ENCODE data around the gene FARP1. TPM values are rescaled to one million over a fixed set of nuclear protein-coding genes. Genes with fewer than 3 reads are reported as not detected.

FARP1 gene
- total RNA-seq, 1 donor from 2014 or later: 357 TPM

- H3K4me1 Mint-ChIP-seq (ENCODE audit: unreplicated experiment): peaks cover 79% of the 10 kb centered on the region
- H3K27me3 Mint-ChIP-seq (ENCODE audit: unreplicated experiment): no peaks in the 10 kb centered on the region
- no peak overlapping the region for H3K4me3 Mint-ChIP-seq (ENCODE audit: unreplicated experiment)
- H3K36me3 Mint-ChIP-seq (ENCODE audit: unreplicated experiment): peaks cover 3% of the 10 kb centered on the region
- peaks cover 3% of the 10 kb centered on the region for H3K9me3 Mint-ChIP-seq (ENCODE audit: unreplicated experiment)
- peak overlapping the region; percentile 17 for H3K27ac Mint-ChIP-seq (ENCODE audit: unreplicated experiment)
- no peak for DNase-seq (ENCODE audit: extremely low spot score, unreplicated experiment)
- no peak for TF ChIP-seq CTCF (IDR thresholded peaks at IDR 0.05)
These were observed 115.3 kb downstream of the FARP1 start for GRCh38 chr13:98258226-98258625.

GRCh38 chr13:98260357-98261164 is 117.7 kb downstream of the FARP1 start:
- H3K4me1 Mint-ChIP-seq (ENCODE audit: unreplicated experiment): peaks cover 61% of the 10 kb centered on the region
- no peak overlapping the region for H3K4me3 Mint-ChIP-seq (ENCODE audit: unreplicated experiment)
- H3K27ac Mint-ChIP-seq (ENCODE audit: unreplicated experiment): peak overlapping the region; percentile 51
- no peak for DNase-seq (ENCODE audit: extremely low spot score, unreplicated experiment)
- H3K9me3 Mint-ChIP-seq (ENCODE audit: unreplicated experiment): peaks cover 3% of the 10 kb centered on the region
- H3K27me3 Mint-ChIP-seq (ENCODE audit: unreplicated experiment): no peaks in the 10 kb centered on the region
- H3K36me3 Mint-ChIP-seq (ENCODE audit: unreplicated experiment): peaks cover 3% of the 10 kb centered on the region
- no peak for TF ChIP-seq CTCF (IDR thresholded peaks at IDR 0.05)

- no peak overlapping the region for H3K4me3 Mint-ChIP-seq (ENCODE audit: unreplicated experiment)
- peak overlapping the region; percentile 51 for H3K27ac Mint-ChIP-seq (ENCODE audit: unreplicated experiment)
- DNase-seq (ENCODE audit: extremely low spot score, unreplicated experiment): no peak
- H3K9me3 Mint-ChIP-seq (ENCODE audit: unreplicated experiment): peaks cover under 1% of the 10 kb centered on the region
- peaks cover 60% of the 10 kb centered on the region for H3K4me1 Mint-ChIP-seq (ENCODE audit: unreplicated experiment)
- H3K36me3 Mint-ChIP-seq (ENCODE audit: unreplicated experiment): no peaks in the 10 kb centered on the region
- no peaks in the 10 kb centered on the region for H3K27me3 Mint-ChIP-seq (ENCODE audit: unreplicated experiment)
- no peak for TF ChIP-seq CTCF (IDR thresholded peaks at IDR 0.05)
These were observed 118.3 kb downstream of the FARP1 start for GRCh38 chr13:98261165-98261702.

- Mint-ChIP-seq H3K9me3 (ENCODE audit: unreplicated experiment) (no peaks in the 10 kb centered on the region), H3K36me3 (ENCODE audit: unreplicated experiment) (no peaks in the 10 kb centered on the region), H3K4me3 (ENCODE audit: unreplicated experiment) (peak overlapping the region; percentile 0), H3K4me1 (ENCODE audit: unreplicated experiment) (peaks cover 63% of the 10 kb centered on the region), H3K27me3 (ENCODE audit: unreplicated experiment) (no peaks in the 10 kb centered on the region), H3K27ac (ENCODE audit: unreplicated experiment) (peak overlapping the region; percentile 71)
- DNase-seq (ENCODE audit: extremely low spot score, unreplicated experiment): no peak
- TF ChIP-seq CTCF (IDR thresholded peaks at IDR 0.05): no peak
These were observed 119.4 kb downstream of the FARP1 start for GRCh38 chr13:98262292-98262691.

- H3K4me1 Mint-ChIP-seq (ENCODE audit: unreplicated experiment): peaks cover 66% of the 10 kb centered on the region
- no peaks in the 10 kb centered on the region for H3K36me3 Mint-ChIP-seq (ENCODE audit: unreplicated experiment)
- TF ChIP-seq CTCF (IDR thresholded peaks at IDR 0.05): no peak
- no peaks in the 10 kb centered on the region for H3K9me3 Mint-ChIP-seq (ENCODE audit: unreplicated experiment)
- no peaks in the 10 kb centered on the region for H3K27me3 Mint-ChIP-seq (ENCODE audit: unreplicated experiment)
- H3K27ac Mint-ChIP-seq (ENCODE audit: unreplicated experiment): no peak overlapping the region
- DNase-seq (ENCODE audit: extremely low spot score, unreplicated experiment): no peak
- no peak overlapping the region for H3K4me3 Mint-ChIP-seq (ENCODE audit: unreplicated experiment)
These were observed 120.9 kb downstream of the FARP1 start for GRCh38 chr13:98263841-98264240.
